K562 (cell line): Measurements from ENCODE around the gene IL27RA. TPM values are rescaled to one million over a fixed set of nuclear protein-coding genes. Genes with fewer than 3 reads are reported as not detected.

Source experiments
- ATAC-seq: fragments of 200-7000 bp; cut with Tn5 transposase; 3 replicates; pipeline ENCODE4 v1.9.1; 2020; ENCODE audit warnings: moderate library complexity
- BruUV-seq: library from RNA; stranded (reverse); fragments of 400-500 nt; replicated peaks from 2 replicates; lab custom pipeline; 2021; lab: Mats Ljungman, UMichigan
- CTCF ChIA-PET: fragments of 300-600 bp; formaldehyde crosslinking; extraction: SDS; loops from one replicate; lab custom pipeline; 2021; ENCODE audit warnings: low intra/inter-chr PET ratio; lab: Yijun Ruan, JAX
- POLR2A ChIA-PET: fragments of 300-600, 350-650 bp; sonication (Branson Sonifier 250); formaldehyde crosslinking; extraction: SDS; loops from one replicate; lab custom pipeline; 2021; ENCODE audit warnings: antibody characterized with exemption, inconsistent platforms; lab: Yijun Ruan, JAX
- DNase-seq, 4 experiments: peaks; one replicate each; pipeline versions ENCODE4 v3.0.0 to v3.0.0-alpha.2; 2011 to 2018; ENCODE audit warnings: low spot score in 3 of 4, mixed read lengths in 3 of 4; ENCODE audit errors: extremely low read depth in 1 of 4
- FAIRE-seq: peaks from 2 replicates; lab custom pipeline; 2011; peaks lifted over from hg19 to GRCh38; lab: Jason Lieb, UNC
- H2AFZ ChIP-seq: 2 replicates; pipeline ENCODE4 v1.6.0; 2011; ENCODE audit warnings: low read depth, low read length, control low read depth, inconsistent platforms
- H3K27ac ChIP-seq: fragments of 200-600 bp; 3 replicates; pipeline ENCODE4 v1.8.0; 2011; ENCODE audit warnings: low read depth, mild to moderate bottlenecking, control low read depth, inconsistent platforms, low read length, moderate library complexity, mixed read lengths; ENCODE audit errors: extremely low read depth
- H3K27me3 ChIP-seq, 2 experiments: fragments of 300-600 bp in 1 of 2; 2 replicates in 1 of 2; 3 replicates in 1 of 2; pipeline versions ENCODE4 v1.6.0 to v1.8.0; 2011; ENCODE audit warnings: inconsistent platforms in 2 of 2, low read length in 2 of 2, mild to moderate bottlenecking in 1 of 2, mixed read lengths in 1 of 2, moderate library complexity in 1 of 2; ENCODE audit not compliant: control insufficient read depth in 2 of 2, insufficient read depth in 2 of 2
- H3K36me3 ChIP-seq: fragments of 300-600 bp; 3 replicates; pipeline ENCODE4 v1.8.0; 2011; ENCODE audit warnings: mild to moderate bottlenecking, low read length, inconsistent platforms; ENCODE audit not compliant: control insufficient read depth, insufficient read depth
- H3K4me1 ChIP-seq, 2 experiments: fragments of 200-600 bp in 1 of 2; replicated peaks in 1 of 2; 2 replicates in 1 of 2; 3 replicates in 1 of 2; pipeline versions ENCODE4 v1.5.1 to v1.8.0; 2011; ENCODE audit warnings: inconsistent platforms in 2 of 2, low read length in 2 of 2, mild to moderate bottlenecking in 1 of 2, mixed read lengths in 1 of 2, moderate library complexity in 1 of 2; ENCODE audit not compliant: control insufficient read depth in 2 of 2, insufficient read depth in 2 of 2
- H3K4me2 ChIP-seq: 2 replicates; pipeline ENCODE4 v1.6.1; 2011; ENCODE audit warnings: low read length, control low read depth, inconsistent platforms, mixed read lengths; ENCODE audit not compliant: insufficient read depth
- H3K4me3 ChIP-seq: fragments of 200-600 bp; sonication (generic), shearing (Covaris generic); 2 replicates; pipeline ENCODE4 v1.5.1; 2016; ENCODE audit warnings: control low read depth, inconsistent platforms
- H3K79me2 ChIP-seq: fragments of 200-600 bp; 3 replicates; pipeline ENCODE4 v1.8.0; 2011; ENCODE audit warnings: low read length, inconsistent platforms; ENCODE audit not compliant: control insufficient read depth, insufficient read depth
- H3K9ac ChIP-seq, 2 experiments: 2 replicates each; pipeline versions ENCODE4 v1.6.0 to v1.6.1; 2011; ENCODE audit warnings: low read depth in 2 of 2, low read length in 2 of 2, control low read depth in 1 of 2, inconsistent platforms in 1 of 2, mild to moderate bottlenecking in 1 of 2, mixed read lengths in 1 of 2; ENCODE audit not compliant: insufficient read depth in 1 of 2
- H3K9me1 ChIP-seq: one replicate; pipeline ENCODE4 v1.6.0; 2011; ENCODE audit warnings: inconsistent platforms, mild to moderate bottlenecking, low read length, moderate library complexity; ENCODE audit not compliant: control insufficient read depth, insufficient read depth
- H3K9me3 ChIP-seq: replicated peaks from 2 replicates; pipeline ENCODE4 v1.5.1; 2011; ENCODE audit warnings: low read depth, low read length, inconsistent platforms; ENCODE audit not compliant: control insufficient read depth, insufficient read depth
- H4K20me1 ChIP-seq: replicated peaks from 2 replicates; pipeline ENCODE4 v1.6.1; 2011; ENCODE audit warnings: low read length, inconsistent platforms, mixed read lengths; ENCODE audit not compliant: control insufficient read depth, insufficient read depth
- AFF4 ChIP-seq: sonication (generic); formaldehyde crosslinking; IDR thresholded peaks from 2 replicates; pipeline ENCODE4 v1.8.0; 2023; ENCODE audit warnings: mild to moderate bottlenecking, missing genetic modification reagents
- C11orf30 ChIP-seq: fragments of 450-650 bp; IDR thresholded peaks from 2 replicates; pipeline ENCODE4 v1.6.1; 2016; ENCODE audit warnings: low read depth, mild to moderate bottlenecking
- FOXA1 ChIP-seq: fragments of 450-650 bp; IDR thresholded peaks from 2 replicates; pipeline ENCODE4 v1.6.1; 2016; ENCODE audit warnings: mild to moderate bottlenecking, borderline replicate concordance
- KDM1A ChIP-seq, 2 experiments: fragments of 450-650 bp; IDR thresholded peaks; 2 replicates each; pipeline ENCODE4 v1.6.1; 2016; ENCODE audit warnings: mild to moderate bottlenecking in 2 of 2
- NR1H2 ChIP-seq: sonication (generic); formaldehyde crosslinking; IDR thresholded peaks from 2 replicates; pipeline ENCODE4 v1.4.0; 2020; ENCODE audit warnings: mild to moderate bottlenecking, missing genetic modification reagents
- RAD51 ChIP-seq: fragments of 450-650 bp; IDR thresholded peaks from 2 replicates; pipeline ENCODE4 v1.7.1; 2016; ENCODE audit warnings: low read depth, mild to moderate bottlenecking, borderline replicate concordance
- SOX6 ChIP-seq: fragments of 450-650 bp; IDR thresholded peaks from 2 replicates; pipeline ENCODE4 v1.6.1; 2014; ENCODE audit warnings: mild to moderate bottlenecking
- ZNF639 ChIP-seq, 2 experiments: fragments of 200-800 bp in 1 of 2; sonication (Bioruptor generic) in 1 of 2; sonication (generic) in 1 of 2; formaldehyde crosslinking in 1 of 2; IDR thresholded peaks in 1 of 2; conservative IDR thresholded peaks in 1 of 2; 2 replicates each; pipeline versions ENCODE4 v1.5.0 to v1.6.1; 2016 to 2020; ENCODE audit warnings: missing compliant biosample characterization in 1 of 2, missing genetic modification characterization in 1 of 2, missing genetic modification reagents in 1 of 2
- ZNF740 ChIP-seq, 3 experiments: fragments of 200-800 bp in 1 of 3; sonication (Bioruptor generic) in 1 of 3; sonication (generic) in 1 of 3; formaldehyde crosslinking in 1 of 3; IDR thresholded peaks; 2 replicates each; pipeline versions ENCODE4 v1.6.1 to v1.8.0; 2016 to 2022; ENCODE audit warnings: mild to moderate bottlenecking in 2 of 3, missing compliant biosample characterization in 2 of 3, missing genetic modification characterization in 2 of 3, missing genetic modification reagents in 1 of 3
- WGBS: fragments of 100-300 bp; shearing (Covaris generic); methylation state at CpG from one replicate; pipeline ENCODE4 v1.1.6; 2016; ENCODE audit warnings: low coverage, mixed read lengths; ENCODE audit not compliant: insufficient coverage; ENCODE audit errors: missing lambda C conversion rate; 5-methylcytosine and 5-hydroxymethylcytosine counted together
- in situ Hi-C: fragments of 300-500 bp; cut with MboI; formaldehyde crosslinking; loops from 4 replicates; pipeline ENCODE4 v1.15.0; 2018; ENCODE audit warnings: inconsistent platforms, mixed read lengths
- intact Hi-C: fragments of 100-400 bp; cut with micrococcal nuclease; formaldehyde crosslinking; loops from 2 replicates; pipeline ENCODE4 v1.14.2; 2022
- polyA plus RNA-seq, 8 experiments: library from polyadenylated mRNA; depleted of rRNA in 4 of 8; stranded (reverse) in 5 of 8; unstranded in 3 of 8; fragments of >200 nt; fragmentation: Nextera tagmentation in 2 of 8; fragmentation: Illumina TruSeq in 1 of 8; extraction: Ambion mirVana in 2 of 8; extraction: Trizol in 1 of 8; gene quantifications; 2 replicates each; pipeline versions ENCODE4 v1.2.1 to v1.2.3, GENCODE V29; 2011 to 2014; ENCODE audit warnings: inconsistent platforms in 1 of 8, missing spikeins in 1 of 8
- total RNA-seq, 7 experiments: library from RNA; depleted of rRNA in 6 of 7; stranded (reverse); fragments of >200 nt in 6 of 7; fragmentation: Illumina TruSeq in 2 of 7; extraction: Trizol in 2 of 7; gene quantifications; 2 replicates each; pipeline versions ENCODE4 v1.2.1 to v1.2.3, GENCODE V29; 2011 to 2021; ENCODE audit warnings: low replicate concordance in 1 of 7

Gene IL27RA
- total and polyA plus RNA-seq, 9 of the 15 experiments (the other 6 are each of a cell fraction or from before 2014, with no cell fraction given), result 1.9 to 15.9 (median 12.0) TPM

- in situ Hi-C loops (no loop called here), intact Hi-C loops (loop anchor here (2.0 kb wide), 1 partner anchor 51 kb away; the partner anchor contains the start of gene DCAF15)
- H4K20me1 ChIP-seq, result no peaks in the 10 kb centered on the region
- POLR2A ChIA-PET, result interaction anchor here (0.6 kb wide), 2 partner anchors 848 to 1105 kb away, joined by 3 read pairs; no protein-coding TSS in a partner anchor
- TSS peak; percentile 12 for BruUV-seq
- DNase-seq (peak in 1 of 4 experiments; percentile 6), FAIRE-seq (no peak), ATAC-seq (no peak)
- H3K4me2 ChIP-seq, result peak overlapping the region; percentile 51; the same call in 1 of the 2 replicates
- H3K79me2 ChIP-seq, result peaks cover 60% of the 10 kb centered on the region
- H2AFZ ChIP-seq, result peak overlapping the region; percentile 22
- H3K27ac ChIP-seq, result peak overlapping the region; percentile 35; the same call in 2 of the 3 replicates
- peak overlapping the region; percentile 56 to 73; a peak in 3 of 4 replicates for H3K9ac ChIP-seq
- no peak overlapping the region for H3K4me3 ChIP-seq
- H3K36me3 ChIP-seq, result peaks cover 17% of the 10 kb centered on the region; the same call in 1 of the 3 replicates
- CTCF ChIA-PET, result no interaction called here
- H3K9me1 ChIP-seq, result no peaks in the 10 kb centered on the region
- H3K9me3 ChIP-seq, result no peaks in the 10 kb centered on the region
- H3K4me1 ChIP-seq, result peaks cover 36 to 38% of the 10 kb centered on the region in 2 experiments
- no peaks in the 10 kb centered on the region for H3K27me3 ChIP-seq
- WGBS, result 43% methylated on average over 10 of the region's 10 CpGs
- TF ChIP-seq FOXA1, result no peak
- no peak for TF ChIP-seq RAD51
- no peak for TF ChIP-seq ZNF740 (CRISPR knock-in tag; IDR thresholded peaks at IDR 0.05)
- TF ChIP-seq ZNF740 (tag; IDR thresholded peaks at IDR 0.05), result no peak
- peak; percentile 25; the same call in 1 of the 2 replicates for TF ChIP-seq AFF4 (CRISPR knock-in tag)
- 0 out of 4 replicates have a peak, but pooled peaks of 1 of the 2 experiments have one; percentile 32 for TF ChIP-seq ZNF639 (CRISPR knock-in tag; conservative IDR thresholded peaks at IDR 0.05 in 1 of 2, IDR thresholded peaks at IDR 0.05 in 1 of 2)
- no peak for TF ChIP-seq SOX6
- no peak for TF ChIP-seq KDM1A (IDR thresholded peaks at IDR 0.05)
- peak; percentile 45; the same call in 1 of the 2 replicates for TF ChIP-seq C11orf30
- no peak for TF ChIP-seq NR1H2 (CRISPR knock-in tag)
These were observed 28.1 kb upstream of the IL27RA start for GRCh38 chr19:14003251-14004055.
